ENCODE results near the gene REPS1.

DNA sequence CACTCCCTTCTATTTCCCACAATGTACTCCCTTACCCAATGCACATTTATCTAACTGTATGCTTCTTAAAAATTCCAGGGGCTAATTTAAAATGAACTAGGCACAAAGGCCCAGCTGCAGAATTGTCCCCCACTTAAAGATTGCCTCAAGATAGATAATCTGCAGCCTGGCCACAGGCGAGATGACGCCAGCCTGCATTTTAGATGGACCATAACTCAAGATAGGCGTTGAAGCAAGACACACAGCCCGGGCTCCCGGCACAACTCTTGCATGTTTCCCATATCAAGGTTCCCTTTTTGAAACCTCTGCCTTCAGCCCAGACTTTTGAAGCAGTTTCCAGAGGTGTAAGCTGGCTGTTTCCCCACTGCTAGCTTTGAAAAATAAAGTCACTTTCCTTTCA is 3.2 kb upstream of the REPS1 start:
- TF ChIP-seq POLR2AphosphoS5 (IDR thresholded peaks at IDR 0.05; ENCODE audit: low read depth, low read length) (no peak), POLR2A (IDR thresholded peaks at IDR 0.05; ENCODE audit: low read depth, low read length) (no peak), TAF1 (IDR thresholded peaks at IDR 0.05; ENCODE audit: low read depth, low read length) (no peak), PAX5 (IDR thresholded peaks at IDR 0.05; ENCODE audit: insufficient read depth, low read length, severe bottlenecking) (no peak), SPI1 (IDR thresholded peaks at IDR 0.05; ENCODE audit: low read depth, low read length) (no peak), POU2F2 (IDR thresholded peaks at IDR 0.05; ENCODE audit: low read depth, low read length) (no peak)

Data from GM12891 (cell line).